ENCODE results near the gene ANKRD40CL.

Gene ANKRD40CL

DNA sequence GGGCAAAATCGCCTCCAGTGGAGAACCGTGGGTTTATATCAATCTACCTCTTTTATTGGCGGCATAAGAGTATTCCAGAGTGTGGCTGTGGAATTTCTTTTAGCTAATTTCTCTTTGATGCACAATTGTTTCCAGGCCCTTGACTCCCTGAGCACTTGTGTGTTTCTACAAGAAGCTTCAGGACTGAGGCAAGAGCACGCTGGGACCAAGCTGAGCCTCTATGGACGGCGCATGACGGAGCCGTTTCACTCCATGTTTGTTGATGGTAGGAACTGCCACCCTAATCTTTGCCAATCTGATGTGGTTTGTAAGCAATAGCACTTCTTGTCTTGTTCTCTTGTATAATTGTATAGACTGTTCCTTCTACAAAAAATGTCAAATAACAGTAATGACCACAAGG lies 11.2 kb upstream of the ANKRD40CL start:
- TF ChIP-seq GATA2 (IDR thresholded peaks at IDR 0.05; ENCODE audit: low read depth, low read length) (no peak), GATA3 (IDR thresholded peaks at IDR 0.05; ENCODE audit: low read depth, low read length) (no peak)

DNA sequence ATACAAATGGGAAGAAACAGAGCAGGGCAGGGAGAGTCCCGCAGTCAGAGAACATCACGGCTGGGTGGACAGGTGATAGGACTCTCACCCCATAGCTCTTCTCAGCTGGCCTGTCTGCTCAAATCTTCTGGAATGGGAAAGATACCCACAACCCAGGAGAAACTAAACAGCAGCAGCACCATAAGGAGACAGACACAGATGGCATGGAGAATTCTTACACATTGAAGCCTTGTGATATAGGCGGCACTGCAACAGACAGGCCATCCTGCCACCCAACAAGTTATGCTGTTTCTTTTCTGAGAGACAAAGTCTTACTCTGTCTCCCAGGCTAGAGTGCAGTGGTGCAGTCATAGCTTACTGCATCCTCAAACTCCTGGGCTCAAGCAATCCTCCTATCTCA lies 8.6 kb upstream of the ANKRD40CL start:
- no peak for TF ChIP-seq GATA3 (IDR thresholded peaks at IDR 0.05; ENCODE audit: low read depth, low read length)
- TF ChIP-seq GATA2 (IDR thresholded peaks at IDR 0.05; ENCODE audit: low read depth, low read length), result no peak

DNA sequence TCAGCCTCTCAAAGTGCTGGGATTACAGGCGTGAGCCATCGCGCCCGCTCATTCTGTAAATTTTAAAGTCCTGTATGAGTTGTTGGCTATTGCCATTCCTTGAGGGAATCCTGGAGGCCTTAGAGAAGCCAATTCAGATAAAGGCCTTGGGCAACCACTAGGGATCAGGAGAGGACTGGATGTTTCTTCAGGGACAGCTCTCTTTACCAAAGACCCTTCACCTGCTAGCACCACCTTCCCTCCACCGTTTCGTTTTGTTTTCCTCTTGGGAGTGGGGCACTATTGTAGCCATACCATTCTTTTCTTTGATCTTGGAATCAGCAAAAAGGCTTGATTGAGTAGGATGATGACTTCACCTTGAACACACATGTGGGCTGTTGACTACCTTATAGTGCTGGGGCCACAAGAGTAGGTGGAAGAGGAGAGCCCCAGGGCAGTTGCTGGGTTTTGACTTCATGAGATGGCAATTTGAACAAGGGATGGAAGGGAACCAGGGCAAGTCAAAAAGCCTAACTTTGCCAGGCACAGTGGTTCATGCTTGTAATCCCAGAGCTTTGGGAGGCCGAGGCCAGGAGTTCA lies 7.0 kb upstream of the ANKRD40CL start:
- TF ChIP-seq GATA3 (IDR thresholded peaks at IDR 0.05; ENCODE audit: low read depth, low read length) (no peak), GATA2 (IDR thresholded peaks at IDR 0.05; ENCODE audit: low read depth, low read length) (no peak)

DNA sequence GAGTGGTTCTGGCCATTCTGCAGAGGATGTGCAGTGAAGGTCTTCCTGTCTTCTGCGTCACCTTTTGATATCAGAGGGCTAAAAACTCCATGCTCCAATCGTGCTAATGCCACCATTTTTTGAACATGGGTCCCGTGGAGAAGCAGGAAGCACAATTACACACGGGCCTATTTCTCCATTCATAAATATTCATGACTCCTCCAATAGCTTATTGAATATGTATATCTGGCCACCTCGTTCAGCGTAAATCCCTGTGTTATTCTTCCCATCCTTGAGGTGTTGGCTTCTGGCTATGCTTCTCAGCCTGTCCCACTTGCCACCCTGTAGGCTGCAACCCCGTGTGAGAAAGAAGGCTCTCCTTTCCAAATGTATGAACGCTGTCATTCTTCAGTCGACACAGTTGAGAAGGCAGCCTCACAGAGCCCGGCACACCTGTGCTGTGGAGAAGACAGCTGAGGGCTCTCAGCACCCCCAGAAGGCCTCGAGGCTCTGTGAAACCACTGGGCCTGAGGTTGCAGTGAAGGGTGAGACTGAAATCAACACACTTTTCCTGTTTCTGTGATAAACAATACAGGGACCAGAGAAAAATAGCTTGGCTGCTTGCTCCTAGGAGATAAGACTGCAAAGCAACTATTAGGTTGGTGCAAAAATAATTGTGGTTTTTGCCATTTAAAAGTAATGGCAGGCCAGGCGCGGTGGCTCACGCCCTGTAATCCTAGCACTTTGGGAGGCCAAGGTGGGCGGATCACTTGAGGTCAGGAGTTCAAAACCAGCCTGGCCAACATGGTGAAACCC lies 4.9 kb upstream of the ANKRD40CL start:
- no peak for TF ChIP-seq GATA2 (IDR thresholded peaks at IDR 0.05; ENCODE audit: low read depth, low read length)

DNA sequence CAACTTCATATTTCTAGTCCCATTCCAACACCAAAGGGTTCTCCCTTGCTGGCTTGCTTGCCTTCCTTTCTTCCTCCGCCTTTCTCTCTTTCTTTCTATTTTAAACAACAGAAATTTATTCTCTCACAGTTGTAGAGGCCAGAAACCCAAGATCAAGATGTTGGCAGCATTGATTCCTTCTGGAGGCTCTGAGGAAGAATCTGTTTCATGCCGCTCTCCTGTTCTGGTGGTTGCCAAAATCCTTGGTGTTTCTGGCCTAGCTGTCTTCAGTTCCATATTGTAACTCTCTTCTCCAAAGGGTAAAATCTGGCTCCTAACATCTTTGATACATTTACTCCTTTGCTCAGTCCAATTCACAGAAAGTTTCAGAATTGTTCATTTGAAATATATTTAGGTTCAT lies 3.0 kb upstream of the ANKRD40CL start:
- TF ChIP-seq GATA3 (IDR thresholded peaks at IDR 0.05; ENCODE audit: low read depth, low read length) (no peak), GATA2 (IDR thresholded peaks at IDR 0.05; ENCODE audit: low read depth, low read length) (no peak)

DNA sequence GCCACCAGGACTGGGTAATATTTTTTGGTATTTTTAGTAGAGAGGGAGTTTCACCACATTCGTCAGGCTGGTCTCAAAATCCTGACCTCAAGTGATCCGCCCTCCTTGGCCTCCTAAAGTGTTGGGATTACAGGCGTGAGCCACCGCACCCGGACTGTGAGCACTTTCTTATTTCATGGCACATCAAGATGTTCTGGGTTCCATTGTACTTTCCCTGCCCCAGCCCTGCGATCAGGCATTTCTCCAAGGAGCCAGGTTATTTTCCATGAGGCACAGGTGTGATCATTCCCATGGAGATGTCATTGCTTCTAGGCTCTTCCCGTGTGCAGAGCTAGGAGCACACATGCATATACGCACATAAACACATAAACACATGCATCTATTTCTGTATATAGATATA lies 2.6 kb upstream of the ANKRD40CL start:
- TF ChIP-seq GATA2 (IDR thresholded peaks at IDR 0.05; ENCODE audit: low read depth, low read length) (no peak), GATA3 (IDR thresholded peaks at IDR 0.05; ENCODE audit: low read depth, low read length) (no peak)

DNA sequence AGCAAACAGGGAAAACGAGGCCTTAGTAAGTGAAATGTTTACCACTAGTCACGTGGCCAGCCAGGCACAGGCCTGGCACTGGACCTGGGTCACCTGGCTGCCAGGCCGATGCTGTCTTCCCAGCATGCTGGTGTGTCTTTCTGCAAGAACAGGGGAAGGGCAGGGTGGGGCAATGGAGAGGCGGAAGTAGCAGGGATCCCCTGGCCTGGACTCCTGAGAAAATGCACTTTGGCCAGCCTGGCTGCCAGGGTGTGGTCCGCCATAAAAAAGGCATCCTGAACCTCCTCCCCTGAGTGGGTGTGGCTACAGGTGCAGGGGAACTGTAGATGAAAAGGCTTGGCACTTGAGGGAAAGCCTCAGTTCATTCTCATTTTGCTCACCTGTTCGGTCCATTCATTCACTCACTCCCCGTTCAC lies 1.0 kb upstream of the ANKRD40CL start:
- TF ChIP-seq GATA2 (IDR thresholded peaks at IDR 0.05; ENCODE audit: low read depth, low read length), result no peak
- no peak for TF ChIP-seq GATA3 (IDR thresholded peaks at IDR 0.05; ENCODE audit: low read depth, low read length)

DNA sequence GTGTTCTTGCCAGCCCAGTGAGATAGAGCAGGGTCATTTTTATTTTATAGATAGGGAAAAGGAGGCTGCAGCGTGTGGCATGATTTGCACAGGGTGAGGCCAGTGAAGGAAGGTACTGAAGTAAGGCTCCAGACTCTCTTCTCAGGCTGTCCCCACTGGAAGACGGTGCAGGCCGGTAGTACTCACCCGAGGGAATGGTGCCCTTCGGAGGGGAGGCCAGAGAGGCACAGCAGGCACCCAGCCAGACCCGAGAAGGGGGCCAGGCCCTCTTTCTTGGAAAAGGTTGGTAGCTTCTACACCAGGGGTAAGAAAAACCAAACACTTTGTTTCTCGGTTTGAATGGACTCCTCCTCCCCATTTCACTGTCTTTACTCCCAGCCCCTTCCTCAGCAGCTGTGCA lies 288 bp downstream of the ANKRD40CL start:
- TF ChIP-seq GATA2 (IDR thresholded peaks at IDR 0.05; ENCODE audit: low read depth, low read length), result no peak
- no peak for TF ChIP-seq GATA3 (IDR thresholded peaks at IDR 0.05; ENCODE audit: low read depth, low read length)

DNA sequence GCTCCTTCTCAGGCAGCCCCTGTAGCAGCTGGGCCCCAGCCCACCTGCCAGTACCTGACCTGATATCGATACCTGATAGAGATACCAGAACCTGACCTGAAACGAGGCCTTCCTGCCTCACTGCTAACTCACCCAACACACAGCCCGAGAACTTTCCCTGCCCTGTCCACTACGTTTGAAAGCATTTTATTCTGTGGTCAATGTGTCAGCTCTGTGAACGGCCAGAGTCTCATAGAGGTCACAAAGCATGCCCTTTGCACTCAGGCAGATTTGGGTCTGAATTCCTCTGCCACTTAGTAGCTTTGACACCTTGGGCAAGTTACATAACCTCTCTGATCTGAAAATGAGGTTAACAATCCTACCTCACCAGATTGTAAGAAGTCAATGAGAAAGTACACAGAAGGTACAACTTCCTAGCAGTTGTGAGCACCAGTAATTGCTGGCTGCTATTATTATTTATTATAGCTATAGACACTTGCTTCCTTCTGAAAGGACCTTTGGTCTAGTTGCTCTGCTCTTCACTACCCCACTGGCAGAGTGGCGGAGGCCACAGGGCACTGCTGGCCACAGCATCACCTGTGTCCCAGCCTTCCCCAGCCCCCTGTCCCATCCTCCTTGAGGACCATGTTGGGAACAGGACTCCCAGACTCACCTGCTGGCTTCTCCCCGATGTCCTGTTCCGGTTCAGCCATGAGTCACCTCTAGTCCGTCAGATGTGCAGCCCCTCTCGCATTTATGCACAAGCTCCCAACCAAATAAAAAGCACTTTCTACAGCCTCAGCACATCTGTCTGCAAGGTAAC lies 895 bp downstream of the ANKRD40CL start:
- TF ChIP-seq GATA2 (IDR thresholded peaks at IDR 0.05; ENCODE audit: low read depth, low read length), result no peak
- no peak for TF ChIP-seq GATA3 (IDR thresholded peaks at IDR 0.05; ENCODE audit: low read depth, low read length)

DNA sequence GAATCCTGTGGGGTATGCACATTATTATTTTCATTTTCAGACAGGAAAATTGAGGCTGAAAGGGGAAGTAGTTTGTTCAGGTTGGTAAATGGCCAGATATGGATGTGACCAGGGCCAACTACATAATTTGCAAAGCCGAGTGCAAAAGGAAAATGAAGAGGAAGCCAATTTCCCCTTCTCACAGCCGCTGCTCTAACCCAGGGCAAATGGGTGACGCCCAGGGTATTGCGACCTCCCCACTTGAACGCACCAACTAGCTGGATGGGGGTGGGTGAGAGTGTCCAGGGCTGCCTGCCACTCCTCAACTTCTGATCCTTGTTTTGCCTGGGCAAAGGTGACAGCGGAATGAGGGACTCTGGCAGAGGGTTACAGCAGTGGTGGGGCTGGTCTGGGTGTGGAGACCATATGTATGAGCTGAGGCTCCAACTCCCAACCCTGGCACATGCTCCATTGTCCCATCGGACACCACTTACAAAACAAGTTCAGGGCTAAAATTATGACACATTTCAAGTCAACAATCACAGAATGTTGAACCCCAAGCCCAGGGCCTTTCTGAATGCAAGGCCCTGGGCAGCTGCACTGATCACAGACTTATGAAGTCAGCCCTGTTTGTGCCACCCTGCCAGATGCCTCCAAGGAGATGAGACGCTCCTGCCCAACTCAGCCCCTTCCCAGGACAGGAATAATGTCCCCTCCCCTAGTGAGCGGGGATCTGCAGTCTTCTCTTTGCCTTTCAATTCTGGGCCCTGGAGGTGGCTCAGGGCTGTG lies 1.7 kb downstream of the ANKRD40CL start:
- no peak; the same call in 1 of the 2 replicates for TF ChIP-seq GATA3 (IDR thresholded peaks at IDR 0.05; ENCODE audit: low read depth, low read length)
- no peak for TF ChIP-seq GATA2 (IDR thresholded peaks at IDR 0.05; ENCODE audit: low read depth, low read length)

DNA sequence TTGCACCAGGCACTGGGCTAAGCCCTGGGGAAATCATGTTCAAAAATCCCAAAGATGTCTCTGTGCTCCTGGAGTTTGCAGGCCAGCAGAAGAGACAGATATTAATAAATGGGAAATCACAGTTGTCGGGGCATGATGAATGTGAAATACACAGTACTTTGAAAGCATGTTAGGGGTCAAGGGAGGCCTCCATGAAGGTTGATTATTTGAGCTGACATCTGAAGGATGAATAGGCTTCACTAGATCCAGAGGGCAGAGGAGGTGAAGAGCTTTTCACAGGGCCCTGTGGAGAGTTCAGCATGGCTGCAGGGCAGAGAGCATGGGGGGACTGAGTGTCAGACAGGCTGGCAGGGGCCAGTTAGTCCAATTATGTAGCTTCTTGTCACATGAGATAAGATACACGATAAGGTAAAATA lies 2.6 kb downstream of the ANKRD40CL start:
- TF ChIP-seq GATA2 (IDR thresholded peaks at IDR 0.05; ENCODE audit: low read depth, low read length) (peak; percentile 76), GATA3 (IDR thresholded peaks at IDR 0.05; ENCODE audit: low read depth, low read length) (no peak)

DNA sequence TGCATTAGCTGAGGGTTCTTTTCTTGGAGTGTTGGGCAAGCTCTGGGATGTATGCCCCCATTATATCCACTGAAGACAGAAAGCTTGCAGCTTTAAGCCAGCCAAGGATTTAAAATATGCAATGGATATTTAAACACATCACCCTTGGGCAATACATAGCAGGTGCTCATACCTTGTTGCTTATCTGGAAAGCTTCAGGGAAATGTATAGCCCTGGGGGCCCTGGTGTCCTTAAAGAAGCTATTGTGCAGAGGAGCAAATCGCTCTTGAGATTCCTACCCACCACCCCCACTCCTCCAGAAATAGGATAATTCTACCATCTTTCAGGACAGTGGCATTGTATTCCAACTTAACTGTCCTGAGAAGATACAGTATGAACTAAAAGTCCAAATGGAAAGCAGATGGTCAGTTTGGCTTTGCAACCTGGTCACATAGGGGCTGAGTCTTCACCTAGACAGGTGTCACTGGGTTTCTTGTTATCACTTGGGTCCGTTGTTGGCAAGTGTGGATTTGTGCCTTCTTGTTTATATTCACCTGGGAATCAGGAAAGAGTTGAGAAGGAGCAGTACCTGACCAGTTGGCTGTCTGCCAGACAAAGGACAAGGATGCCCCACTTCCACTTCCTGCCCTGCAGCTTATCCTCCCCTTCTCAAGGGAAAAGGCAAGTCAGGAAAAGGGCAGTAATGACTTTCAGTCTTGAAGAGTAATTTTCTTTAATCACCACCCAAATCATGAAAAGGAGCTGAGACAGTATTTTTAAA lies 3.4 kb downstream of the ANKRD40CL start:
- TF ChIP-seq GATA3 (IDR thresholded peaks at IDR 0.05; ENCODE audit: low read depth, low read length) (no peak), GATA2 (IDR thresholded peaks at IDR 0.05; ENCODE audit: low read depth, low read length) (no peak)

DNA sequence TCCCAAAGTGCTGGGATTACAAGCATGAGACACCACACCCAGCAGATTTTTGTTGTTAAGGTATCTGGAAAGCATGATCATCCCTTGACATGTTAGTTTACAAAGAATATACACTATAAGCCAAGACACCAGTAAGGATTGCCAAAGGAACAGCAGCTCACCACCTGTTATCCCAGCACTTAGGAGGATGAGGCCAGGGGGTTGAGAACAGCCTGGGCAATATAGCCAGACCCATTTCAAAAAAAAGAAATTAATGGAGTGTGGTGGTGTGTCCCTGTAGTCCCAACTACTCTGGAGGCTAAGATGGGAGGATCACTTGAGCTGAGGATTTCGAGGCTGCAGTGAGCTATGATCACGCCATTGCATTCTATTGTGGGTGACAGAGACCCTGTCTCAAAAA lies 5.1 kb downstream of the ANKRD40CL start:
- TF ChIP-seq GATA2 (IDR thresholded peaks at IDR 0.05; ENCODE audit: low read depth, low read length) (no peak), GATA3 (IDR thresholded peaks at IDR 0.05; ENCODE audit: low read depth, low read length) (no peak)
